T-helper 1 cell (primary cell): Measurements from ENCODE around the gene HMGCLL1.

ENCODE experiments used
- DNase-seq, 5 donors: peaks; one replicate each; pipeline ENCODE4 v3.0.0-alpha.2; 2012 to 2020

Gene HMGCLL1

DNA sequence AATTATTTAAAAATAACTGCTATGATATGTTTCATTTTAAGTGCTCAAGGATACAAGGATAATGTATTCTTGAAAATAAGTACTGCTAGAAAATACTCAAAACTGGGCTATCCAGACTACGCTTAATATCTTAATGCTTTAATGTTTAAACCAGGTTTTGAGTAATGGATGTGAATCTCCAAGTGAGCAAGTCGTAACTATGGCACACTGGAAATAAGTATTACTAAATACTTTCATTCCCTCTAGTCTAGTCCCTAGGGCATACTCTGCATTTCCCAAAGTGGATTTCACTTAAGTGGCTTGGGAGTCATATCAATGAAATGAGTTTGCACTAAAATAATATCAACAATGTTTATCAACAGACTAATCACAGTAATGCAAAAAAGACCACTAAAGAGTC, 48.1 kb downstream of the HMGCLL1 start:
- no peak for DNase-seq

DNA sequence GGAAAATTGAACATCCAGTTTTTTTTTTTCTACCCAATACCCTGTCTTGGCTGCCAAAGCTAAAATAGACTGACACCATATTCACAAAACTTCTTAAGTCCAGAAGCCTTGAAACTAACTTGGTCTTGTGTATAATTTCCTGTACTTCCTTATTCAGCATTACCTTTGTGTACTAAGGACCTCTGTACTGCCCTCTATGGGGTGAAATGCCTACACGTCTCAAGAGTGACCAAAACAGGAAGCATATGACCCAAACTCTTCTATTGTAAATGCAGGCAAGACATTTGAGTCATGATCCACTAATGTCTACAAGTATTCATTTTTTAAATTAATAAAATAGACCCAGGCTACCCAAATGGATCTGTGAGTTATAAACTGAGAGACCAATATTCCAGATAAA, 50.4 kb downstream of the HMGCLL1 start:
- DNase-seq: no peak

DNA sequence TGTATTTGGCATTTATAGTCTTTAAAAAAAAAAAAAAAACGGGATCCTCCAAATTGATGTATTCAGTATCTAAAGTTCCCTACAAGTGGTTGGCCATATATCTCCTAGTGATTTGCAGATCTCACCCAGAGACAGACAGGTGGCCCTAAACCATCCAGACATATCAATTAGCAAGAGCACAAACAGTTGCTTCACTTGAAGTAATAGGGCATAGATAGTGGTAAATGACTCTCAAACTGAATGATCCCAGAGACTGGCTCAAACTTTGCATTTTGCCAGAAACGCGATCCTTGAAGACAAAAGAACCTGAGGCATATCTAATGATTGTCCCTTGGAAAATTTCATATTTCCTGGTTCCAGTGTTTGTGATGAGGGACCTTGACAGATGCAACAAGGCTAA, 54.6 kb downstream of the HMGCLL1 start:
- DNase-seq: no peak

DNA sequence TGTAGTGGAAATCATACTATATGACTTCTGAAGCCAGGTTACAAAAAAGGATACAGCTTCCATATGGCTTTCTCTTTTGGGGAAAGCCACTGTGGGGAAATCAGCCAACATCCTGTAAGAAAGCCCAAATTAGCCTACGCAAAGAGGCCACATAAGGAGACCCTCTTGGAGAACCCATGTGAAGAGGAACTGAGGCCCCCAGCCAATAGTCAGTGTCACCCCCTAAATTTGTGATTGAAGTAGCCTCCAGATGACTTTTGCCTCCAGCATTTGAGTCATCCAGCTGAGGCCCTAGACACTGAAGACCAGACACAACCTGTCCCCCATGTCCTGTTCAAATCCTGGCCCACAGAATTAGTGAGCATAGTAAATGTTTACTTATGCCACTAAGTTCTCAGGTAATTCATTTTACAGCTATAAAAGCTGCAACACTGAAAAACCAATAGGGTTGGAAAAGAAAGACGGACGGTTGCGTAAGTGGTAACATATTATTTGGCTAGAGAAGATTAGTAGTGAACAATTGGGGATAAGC, 60.4 kb downstream of the HMGCLL1 start:
- DNase-seq: no peak

DNA sequence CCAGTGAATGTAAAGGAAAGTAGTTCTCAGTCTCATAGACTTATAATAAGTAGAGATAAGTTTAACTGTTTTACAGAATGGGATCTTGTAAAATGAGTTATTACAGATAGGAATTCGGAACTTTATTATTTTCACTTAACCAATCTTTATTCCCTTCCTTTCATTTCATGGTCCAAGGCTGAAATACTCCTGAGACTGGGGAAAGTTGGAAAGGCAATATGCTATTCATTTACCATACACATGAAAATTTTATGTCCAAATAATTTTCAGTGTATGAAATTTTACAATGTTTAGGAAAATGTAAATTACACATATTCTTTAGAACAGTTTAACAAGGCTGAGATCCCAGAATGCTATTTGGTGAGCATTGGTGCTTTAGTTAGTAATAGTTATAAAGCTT, 62.3 kb downstream of the HMGCLL1 start:
- DNase-seq: no peak

DNA sequence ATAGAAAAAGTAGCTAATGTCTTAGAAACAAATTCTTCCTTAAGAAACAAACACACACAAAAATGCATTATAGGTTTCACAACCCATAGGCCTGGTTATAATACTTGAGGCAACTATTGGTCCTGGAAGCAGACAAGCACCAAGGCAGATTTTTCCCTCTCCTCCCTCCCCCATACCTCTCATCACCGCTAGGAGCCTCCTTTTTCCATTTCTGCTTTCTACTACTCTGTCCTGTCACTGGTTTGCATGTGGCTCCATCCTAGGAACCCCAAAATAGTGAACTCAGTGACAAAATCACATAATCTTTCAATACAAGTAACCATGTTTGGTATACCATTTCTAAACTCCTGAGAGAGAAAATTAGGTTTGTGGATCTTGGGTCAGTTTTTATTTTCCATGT, 66.1 kb downstream of the HMGCLL1 start:
- no peak for DNase-seq

DNA sequence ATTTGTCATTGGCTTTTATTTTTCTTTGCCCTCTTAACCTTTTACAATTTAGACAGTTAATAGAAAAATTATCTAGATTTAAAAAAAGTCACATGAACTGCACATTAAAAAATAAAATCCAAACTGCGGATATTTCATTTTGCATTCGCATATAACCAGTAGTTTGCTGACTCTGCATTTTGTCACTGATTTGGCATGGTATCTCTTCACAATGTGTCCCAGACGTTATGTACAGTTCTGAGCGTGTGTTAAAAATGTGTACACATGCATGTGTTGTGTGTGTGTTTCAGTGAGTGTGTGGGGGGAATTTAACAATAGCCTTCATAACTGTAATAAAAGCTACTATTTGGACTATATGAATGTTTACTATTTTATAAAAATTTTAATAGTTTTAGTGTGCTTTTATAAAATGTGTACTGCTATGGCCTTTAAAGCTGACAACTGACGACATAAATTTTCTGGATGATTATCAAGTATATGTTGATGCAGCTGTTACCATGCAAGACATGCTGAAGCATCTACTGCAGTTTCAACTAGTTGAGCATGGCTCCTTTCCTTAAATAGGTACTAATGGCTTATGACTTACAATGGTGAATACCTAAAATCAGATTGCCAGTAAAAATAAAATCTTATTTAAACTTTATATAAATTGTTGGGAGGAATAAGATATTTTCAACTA, 67.7 kb downstream of the HMGCLL1 start:
- DNase-seq: no peak

DNA sequence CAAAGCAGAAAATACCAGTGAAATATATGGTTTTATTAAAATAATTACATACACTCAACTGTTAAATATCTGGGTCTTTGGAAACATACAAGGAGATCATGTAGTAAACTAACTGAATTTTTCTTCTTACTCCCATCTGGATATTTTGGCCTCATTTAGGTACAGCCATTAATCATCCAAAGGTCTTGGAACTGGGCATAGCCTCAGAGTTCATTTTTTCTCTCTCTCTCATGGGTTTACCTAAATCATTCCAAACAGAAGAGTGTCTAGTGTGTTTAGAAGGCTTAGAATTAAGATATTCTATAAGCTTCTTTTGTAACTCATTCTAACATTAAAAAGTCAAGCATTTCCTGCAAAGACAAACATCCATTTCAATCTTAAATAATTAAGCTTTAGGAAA, 79.4 kb downstream of the HMGCLL1 start:
- DNase-seq: no peak

DNA sequence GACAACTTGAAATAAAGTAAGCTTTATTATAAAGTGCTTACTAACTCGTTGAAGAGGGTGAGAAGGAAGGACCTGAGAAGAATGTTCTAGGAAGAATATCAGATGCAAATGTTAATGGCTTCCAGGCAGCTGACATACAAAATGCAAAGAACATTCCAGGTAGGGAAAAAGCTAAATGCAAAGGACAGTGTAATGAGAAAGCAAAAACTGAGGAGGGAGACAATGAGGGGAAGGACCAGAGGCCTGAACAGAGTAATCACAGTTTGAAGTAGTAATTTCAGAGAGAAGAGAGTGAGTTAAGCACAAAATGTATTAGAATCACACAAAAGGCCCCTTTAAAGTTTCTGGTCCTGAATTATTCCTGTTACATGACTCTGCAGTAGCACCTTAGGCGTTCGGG, 81.3 kb downstream of the HMGCLL1 start:
- DNase-seq: no peak

DNA sequence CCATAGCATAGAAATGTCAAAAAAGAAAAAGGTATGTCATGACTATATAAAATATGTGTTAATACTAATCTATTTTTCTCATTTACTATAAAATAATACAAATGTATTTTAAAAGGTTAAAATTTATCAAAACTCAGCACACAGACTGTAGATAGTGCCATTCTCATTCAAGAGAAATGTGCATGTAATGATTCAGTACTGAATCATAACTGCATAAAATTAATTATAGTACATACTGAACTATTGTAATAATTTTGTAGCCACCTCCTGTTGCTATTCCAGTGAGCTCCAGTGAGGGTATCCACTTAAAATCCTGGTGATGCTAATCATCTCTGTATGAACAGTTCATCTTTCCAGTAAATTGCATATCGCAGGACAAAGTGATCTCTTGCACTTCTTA, 82.8 kb downstream of the HMGCLL1 start:
- DNase-seq: no peak

DNA sequence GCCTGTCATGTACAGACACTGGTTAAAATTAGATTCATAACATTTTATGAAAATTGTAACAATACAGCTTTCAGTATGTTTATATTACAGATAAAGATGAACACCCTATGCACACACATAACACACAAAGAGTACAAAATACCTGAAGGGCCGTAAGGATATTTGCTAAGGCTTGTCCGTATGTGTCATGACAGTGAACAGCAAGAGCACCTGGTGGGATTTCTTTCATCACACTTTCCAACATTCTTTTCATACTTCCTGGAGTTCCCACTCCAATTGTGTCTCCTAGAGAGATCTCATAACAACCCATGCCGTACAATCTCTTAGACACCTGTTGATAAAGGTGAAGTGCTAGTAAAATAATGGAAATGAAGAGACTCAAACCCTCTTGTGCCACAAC, 83.7 kb downstream of the HMGCLL1 start:
- DNase-seq: no peak

DNA sequence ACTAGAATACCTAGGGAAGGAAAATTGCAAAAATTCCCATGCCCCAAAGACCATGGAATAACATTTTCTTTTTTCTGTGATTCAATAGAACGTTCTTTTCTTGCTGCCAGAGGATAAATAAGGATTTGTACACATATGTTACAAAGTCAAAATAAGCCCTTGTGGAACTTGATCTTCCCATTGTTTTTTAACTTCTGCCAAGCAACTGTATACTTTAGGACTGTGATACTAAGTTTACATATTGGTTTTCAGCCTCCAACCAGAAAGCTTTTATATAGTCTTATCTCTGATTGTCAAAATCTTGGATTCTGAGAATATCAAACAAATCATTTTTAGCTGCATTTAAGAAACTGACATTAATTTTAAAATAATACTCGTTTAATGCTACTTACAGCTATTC, 84.6 kb downstream of the HMGCLL1 start:
- no peak for DNase-seq

DNA sequence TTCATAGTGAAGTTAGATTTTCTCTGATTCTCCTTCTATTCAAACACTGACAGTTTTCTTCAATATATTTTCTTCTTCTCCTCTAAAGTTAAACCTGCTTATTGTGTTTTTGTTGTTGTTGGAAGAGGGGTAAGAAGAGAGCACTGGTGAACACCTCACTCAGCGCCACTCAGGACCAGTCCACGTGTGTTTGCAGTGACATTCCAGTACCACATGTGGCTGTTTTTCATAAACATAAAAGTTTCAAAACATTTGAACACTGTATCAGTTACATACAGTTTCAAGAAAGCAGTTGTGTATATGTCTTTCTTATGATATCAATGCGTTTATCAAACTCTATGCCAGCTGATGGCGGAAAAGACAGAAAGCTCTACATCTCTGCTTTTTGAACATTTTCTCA, 86.7 kb downstream of the HMGCLL1 start:
- no peak for DNase-seq

DNA sequence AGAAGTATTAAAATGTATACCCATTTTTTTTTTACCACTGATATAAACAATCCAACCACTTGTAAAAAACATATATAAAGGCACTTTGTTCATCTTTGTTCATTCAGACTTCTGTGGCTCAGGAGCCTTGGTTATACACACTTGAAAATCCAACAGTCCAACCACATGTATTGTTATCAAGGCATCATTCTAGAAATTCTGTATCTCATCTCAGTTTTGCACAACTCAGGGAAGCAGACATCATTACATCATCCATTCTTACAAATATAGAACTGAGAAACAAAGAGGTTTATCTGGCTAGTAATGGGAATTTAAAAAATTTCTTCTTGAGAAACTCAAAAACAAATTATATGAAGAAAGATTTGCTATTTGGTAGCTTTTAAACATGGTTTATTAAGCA, 88.1 kb downstream of the HMGCLL1 start:
- DNase-seq: no peak

DNA sequence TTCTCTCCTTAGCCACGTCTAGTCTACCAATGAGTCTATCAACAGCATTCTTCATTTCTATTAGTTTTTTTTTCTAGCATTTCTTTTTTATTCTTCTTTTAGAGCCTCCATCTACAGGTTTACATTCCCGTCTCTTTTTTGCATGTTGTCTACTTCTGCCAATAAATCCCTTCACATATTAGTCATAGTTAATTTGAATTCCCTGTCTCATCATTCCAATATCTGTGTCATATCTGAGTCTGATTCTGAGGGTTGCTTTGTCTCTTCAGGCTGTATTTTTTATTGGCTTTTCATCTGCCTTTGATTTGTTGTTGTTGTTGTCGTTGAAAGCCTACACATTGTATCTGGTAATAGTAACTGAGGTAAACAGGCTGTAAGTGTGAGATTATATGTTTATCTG, 104.6 kb downstream of the HMGCLL1 start:
- no peak for DNase-seq

DNA sequence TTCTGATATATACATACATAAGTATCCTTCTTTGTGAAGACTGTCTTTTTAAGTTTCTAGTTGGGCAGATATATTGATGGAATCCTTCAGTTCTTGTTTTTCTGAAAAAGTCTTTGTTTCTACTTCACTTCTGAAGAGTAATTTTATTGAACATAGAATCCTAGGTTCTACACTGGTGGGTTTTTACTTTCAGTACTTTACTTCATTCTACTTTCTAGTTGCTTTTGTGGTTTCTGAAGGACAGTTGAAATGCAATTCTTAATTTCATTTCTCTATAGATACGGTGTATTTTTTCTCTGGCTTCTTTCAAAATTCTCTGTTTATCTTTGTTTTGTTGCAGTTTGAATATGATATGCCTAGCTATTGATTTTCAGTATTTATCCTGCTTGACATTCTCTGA, 105.3 kb downstream of the HMGCLL1 start:
- no peak for DNase-seq

DNA sequence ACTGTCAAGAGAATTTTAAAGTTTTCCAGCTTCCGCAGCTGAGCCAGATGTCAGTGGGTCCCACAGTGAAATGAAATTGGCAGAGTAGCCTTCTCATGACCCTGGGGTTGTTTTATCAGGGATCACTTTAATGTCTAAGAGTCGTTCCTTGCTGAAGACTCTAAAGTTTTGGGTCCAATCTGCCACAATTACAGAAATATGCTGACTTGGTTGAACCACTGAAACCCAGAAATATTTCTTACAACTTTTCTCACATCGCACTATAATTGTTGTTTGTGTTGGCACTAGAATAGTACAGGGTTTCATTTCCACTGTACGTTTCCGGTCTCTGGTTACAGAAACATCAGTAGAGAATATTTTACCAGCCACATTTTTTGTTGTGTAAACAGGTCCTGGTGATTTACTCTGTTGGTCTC, 109.0 kb downstream of the HMGCLL1 start:
- no peak for DNase-seq

DNA sequence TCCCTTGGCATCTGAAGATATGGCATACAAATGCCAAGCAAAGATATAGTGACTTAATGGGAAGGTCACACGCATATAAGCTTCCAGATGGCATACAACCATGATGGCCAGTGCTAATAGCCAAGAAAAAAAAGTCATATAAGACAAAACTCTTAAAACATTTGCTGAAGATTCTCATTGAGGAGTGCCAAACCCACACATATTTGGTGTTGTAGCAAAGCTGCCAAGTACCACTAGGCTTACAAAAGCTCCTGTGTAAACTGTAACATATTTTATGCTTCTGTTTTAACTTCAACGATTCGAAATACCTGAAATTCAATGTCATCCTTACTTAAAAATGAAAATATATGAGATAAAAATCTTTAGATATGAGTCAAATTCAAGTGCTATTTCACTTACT, 123.0 kb downstream of the HMGCLL1 start:
- no peak for DNase-seq

DNA sequence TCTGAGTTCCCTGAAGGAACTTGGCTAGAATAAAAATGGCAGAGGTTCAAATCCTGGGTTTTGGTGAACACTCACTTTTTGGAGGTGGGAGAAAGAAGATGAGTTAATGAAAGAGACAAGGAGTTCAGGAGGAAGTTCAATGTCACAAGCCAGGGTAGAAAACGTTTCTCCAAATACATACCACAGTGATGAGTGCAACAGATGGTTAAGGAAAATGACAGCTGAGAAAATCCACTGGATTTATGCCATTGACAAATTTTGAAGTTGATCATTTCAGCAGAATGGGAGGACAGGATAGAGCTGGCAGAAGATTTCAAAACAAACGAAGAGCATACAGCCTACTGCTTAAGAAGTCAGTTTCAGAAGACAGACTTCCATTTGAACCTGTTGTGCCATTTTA, 129.0 kb downstream of the HMGCLL1 start:
- no peak for DNase-seq

DNA sequence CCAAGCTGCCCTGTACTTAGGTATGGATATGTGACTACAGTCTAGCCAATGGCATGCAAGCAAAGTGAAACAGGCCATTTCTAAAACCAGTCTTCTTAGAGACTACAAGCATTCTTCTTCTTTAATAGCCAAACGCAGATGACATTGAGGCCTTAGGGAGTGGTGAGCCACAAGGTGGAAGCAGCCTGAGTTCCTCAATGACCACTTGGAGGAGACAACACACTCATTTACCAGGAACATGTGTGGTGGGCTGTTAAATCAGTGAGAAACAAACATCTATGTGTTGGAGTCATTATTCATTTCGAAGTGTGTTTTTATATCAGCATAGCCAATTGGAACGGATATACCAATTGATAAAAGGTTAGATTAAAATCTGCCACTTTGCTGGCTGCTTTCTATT, 129.8 kb downstream of the HMGCLL1 start:
- no peak for DNase-seq

DNA sequence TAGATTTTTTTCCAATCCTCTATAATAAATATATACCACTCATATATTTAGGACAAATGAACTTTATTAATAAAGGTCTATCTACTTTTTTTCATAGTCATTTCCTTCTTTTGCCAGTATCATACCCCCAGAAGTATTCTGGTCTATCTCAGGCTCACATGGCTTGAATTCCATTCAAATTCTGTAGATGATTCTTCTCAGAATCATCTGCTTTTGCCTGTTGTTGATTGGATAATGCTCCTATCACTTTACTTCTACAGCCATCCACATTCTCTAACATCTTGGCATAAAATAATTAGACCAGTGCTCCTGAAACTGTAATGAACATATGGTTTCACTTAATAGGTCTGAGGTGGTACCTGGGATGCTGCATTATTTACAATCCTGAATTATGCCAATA, 130.5 kb downstream of the HMGCLL1 start:
- no peak for DNase-seq

DNA sequence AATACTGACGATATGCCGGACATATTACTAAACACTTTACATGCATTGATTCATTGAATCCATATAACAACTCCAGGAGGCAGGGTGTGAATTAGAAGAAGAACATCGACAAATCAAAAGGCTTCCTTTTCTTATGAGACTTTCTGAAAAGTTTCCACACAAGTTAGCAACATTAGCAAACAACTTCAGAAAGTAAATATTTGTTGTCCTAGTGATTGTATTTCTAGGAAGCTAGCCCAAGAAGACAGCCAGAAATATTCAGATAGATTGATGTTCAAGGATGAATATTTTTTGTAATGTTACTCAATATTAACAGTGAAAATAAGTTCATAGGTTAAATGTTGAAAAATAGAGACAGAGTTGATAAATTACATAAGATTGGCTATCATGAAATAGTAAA, 131.1 kb downstream of the HMGCLL1 start:
- DNase-seq: no peak

DNA sequence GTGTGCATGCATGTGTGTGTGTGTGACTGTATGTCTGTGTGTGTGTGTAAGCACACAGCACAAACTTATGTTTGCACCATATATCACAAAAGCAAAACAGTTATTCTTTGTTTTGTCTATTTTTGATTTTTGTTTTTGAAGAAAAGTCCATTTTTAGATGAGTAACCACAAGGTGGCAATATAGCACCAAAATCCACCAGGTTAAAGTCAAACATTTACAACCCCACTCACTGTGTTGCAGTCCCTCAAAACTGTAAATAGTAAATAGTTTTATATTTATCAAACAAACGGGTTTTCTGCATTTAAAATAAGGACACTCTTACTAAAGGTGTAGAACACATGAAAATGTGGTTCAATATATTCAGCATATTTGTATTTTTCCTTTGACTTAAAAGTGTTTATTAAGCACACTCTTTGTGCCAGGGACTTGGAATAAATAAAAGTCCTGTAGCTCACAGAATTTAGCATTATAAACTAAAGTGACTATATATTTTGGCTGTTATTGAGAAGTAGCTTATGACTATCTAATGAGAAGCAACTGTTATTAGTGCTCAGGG, 133.3 kb downstream of the HMGCLL1 start:
- DNase-seq: no peak

DNA sequence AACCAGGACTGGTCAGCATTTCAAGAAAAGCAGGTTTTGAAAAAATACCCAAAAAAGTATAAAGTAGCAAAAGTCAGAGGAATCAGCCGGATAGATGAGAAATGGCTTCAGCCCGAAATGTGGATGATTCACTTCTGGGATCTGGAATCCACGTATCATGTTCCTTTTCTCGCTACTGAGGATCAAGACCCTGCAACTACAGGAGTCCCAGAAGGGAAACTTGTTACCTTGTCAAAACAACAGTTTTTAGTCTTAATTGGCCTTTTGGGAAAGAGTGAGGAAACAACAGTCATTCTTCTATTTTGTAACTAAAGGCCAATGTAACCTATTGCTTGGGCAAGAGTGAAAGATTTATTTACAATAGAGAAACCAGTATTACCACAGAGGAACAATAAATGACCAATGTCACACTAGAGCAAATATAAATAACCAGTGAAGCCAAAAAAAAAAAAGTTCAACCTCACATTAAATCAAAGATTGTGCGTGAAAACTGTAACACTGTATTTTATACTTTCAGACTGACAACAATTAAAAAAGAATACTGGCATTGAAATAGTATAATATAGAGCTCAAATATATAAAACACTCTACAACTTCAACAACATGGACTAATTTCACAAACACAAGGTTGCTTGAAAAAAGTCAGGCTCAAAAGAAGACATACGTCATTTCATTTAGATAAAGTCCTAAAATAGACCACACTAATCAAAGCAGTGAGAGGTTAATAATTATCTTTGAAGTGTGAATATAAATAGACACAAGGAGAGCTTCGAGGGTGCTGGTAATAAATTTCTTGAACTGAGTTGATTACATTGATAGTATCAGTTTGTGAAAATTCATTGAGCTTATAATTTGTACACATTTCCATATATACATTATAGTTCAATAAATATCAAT, 135.5 kb downstream of the HMGCLL1 start:
- DNase-seq: no peak
